GM10266 (cell line): ENCODE results near the gene FADS6.

Experiments used
- DNase-seq: peaks from one replicate; pipeline ENCODE4 v3.0.0; 2012; ENCODE audit errors: extremely low spot score
- CTCF ChIP-seq: IDR thresholded peaks from 2 replicates; pipeline ENCODE4 v1.5.1; 2012; ENCODE audit warnings: mild to moderate bottlenecking, low read depth; ENCODE audit not compliant: control insufficient read depth, insufficient read depth; ENCODE audit errors: missing control alignments

FADS6 gene, protein sequence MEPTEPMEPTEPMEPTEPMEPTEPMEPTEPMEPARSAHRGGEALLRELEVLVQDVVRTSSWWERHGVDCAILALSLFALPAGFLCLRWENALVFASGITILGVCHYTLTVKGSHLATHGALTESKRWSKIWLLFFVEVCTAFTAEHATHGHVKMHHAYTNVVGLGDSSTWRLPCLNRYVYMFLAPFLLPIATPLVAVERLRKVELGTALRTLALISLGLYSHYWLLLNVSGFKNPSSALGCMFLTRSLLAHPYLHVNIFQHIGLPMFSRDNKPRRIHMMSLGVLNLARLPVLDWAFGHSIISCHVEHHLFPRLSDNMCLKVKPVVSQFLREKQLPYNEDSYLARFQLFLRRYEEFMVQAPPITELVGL

DNA sequence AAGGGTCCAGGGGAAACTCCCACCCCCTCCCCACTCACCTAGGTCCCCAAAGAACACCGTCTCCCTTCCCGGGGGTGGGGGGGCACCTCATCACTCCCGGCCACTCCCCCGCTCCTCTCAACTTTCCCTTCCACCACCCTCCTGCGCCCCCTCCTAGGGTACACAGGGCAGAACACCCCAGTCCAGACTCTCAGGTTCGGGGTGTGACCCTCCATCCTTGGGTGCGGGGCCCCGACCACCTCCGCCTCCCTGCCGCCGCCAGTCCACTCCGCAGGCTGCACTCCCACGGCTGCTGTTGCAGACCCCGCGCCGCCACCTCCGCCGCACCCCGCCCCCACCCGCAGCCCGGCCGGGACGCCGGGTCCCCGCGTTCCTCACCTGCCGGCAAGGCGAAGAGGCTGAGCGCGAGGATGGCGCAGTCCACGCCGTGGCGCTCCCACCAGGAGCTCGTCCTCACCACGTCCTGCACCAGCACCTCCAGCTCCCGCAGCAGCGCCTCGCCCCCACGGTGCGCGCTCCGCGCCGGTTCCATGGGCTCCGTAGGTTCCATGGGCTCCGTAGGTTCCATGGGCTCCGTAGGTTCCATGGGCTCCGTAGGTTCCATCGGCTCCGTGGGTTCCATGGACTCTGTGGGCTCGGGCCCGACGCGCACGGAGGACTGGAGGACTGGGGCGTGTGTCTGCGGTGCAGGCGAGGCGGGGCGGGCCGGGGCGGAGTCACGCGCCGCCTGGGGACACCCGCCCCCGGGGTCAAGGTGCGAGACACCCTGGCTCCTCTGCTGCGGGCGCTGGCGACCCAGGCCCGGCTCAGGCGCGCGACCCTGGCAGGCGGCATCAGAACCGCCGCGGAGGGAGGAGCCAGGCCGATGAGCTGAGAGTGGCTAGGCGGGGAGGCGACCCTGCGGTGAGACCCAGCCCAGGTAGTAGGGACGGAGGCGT is at the start of gene FADS6:
Gene FADS6 (minus strand): TSS at position 660 of the 938 bp plus-strand sequence. CDS start 38 bp downstream, at position 622.
- no peak for DNase-seq
- TF ChIP-seq CTCF: no peak

DNA sequence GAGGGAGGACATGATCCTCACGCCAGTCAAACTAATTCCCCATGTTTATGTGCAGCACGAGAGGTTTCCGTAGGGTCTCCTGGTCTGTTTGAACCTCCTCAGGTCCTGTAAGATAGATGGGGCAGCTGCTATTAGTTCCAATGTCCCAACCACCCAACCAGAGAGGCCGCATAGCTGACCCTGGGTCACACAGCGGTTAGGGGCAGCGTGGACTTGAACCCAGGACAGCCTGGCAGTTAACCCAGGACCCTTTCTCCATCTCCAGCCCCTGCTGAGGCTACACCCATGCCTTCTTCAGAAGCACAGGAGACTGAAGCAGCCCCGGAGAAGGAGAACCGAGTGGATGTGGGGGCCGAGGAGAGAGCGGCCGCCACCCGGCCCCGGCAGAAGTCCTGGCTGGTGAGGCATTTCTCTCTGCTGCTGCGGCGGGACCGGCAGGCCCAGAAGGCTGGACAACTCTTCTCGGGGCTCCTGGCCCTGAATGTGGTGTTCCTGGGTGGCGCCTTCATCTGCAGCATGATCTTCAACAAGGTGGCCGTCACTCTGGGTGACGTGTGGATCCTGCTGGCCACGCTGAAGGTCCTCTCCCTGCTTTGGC is 47.8 kb upstream of the FADS6 start:
- no peak for TF ChIP-seq CTCF
- DNase-seq: no peak

- no peak for TF ChIP-seq CTCF
- no peak for DNase-seq
Measured at GRCh38 chr17:74939534-74939933, 46.1 kb upstream of the FADS6 start.

GRCh38 chr17:74938194-74938950 is 44.9 kb upstream of the FADS6 start:
- no peak for TF ChIP-seq CTCF
- no peak for DNase-seq

DNA sequence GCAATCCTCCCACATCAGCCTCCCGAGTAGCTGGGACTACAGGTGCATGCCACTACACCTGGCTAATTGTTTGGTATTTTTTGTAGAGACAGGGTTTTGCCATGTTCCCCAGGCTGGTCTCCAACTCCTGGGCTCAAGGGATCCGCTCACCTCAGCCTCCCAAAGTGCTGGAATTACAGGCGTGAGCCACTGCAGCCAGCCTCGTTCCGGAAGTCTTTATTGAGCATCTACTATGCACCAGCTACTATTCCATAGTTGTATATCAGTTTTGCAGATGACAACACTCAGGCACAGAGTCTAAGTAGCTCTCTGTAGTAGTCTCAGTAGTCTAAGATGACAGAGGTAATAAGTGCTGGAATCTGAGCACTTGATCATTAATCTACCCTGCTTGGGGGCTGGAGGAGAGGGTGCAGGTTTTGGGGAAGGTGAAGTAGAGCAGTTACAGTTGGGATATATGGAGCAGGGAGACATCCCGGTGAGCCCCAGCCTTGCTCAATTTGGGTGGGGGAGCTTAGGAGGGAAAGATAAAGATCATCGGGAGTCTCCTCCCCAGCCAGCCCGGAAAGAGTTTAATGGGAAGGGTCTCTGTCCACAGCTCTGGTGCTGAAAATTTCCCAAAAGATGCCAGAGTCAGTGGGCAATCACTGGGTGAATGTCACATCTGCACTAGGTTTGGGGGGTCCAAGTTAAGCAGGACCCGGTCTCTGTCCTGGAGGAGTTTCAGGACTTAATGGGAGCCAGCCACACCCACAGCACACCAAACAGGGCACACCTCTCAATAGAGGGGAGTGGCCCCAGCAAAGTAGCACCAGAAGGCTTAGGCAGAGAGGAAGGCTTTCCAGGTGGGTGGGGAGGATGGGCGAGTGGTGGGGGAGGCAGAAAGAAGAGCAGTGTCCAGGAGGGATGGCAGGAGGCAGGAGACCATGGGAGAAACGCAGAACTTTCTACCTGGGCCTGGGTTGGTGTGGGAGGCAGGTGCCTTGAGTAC is 43.9 kb upstream of the FADS6 start:
- DNase-seq: no peak
- no peak for TF ChIP-seq CTCF

DNA sequence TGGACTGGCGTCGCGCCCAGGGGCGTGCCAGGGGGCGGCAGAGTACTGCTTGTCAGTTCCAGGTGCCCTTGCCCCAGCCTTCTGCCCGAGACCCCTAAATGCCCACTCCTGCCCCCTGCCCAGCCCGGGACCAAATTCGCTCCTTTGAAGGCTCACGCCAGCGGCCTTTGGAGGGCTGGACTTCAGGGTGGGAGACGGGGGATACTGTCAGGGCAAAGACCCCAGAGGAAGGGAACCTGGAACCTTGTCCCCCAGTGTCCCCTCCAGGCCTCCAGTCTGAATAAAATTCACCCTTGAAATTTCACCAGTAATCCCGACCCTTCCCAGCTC is 43.0 kb upstream of the FADS6 start:
- TF ChIP-seq CTCF: no peak
- no peak for DNase-seq
